Measurements from ENCODE around the gene FOXK1. TPM values are rescaled to one million over a fixed set of nuclear protein-coding genes. Genes with fewer than 3 reads are reported as not detected.

FOXK1 gene
- total RNA-seq, 1 donor from 2014 or later, result 30.2 TPM

GRCh38 chr7:4815609-4816418 lies 133.7 kb downstream of the FOXK1 start:
- DNase-seq (ENCODE audit: low spot score), result no peak

- no peak for DNase-seq (ENCODE audit: low spot score)
Measured at GRCh38 chr7:4816419-4817080, 134.5 kb downstream of the FOXK1 start.

GRCh38 chr7:4817178-4817901 lies 135.2 kb downstream of the FOXK1 start:
- no peak for DNase-seq (ENCODE audit: low spot score)

- no peak for DNase-seq (ENCODE audit: low spot score)
Measured at GRCh38 chr7:4818000-4818794, 136.1 kb downstream of the FOXK1 start.

- DNase-seq (ENCODE audit: low spot score), result no peak
Measured at GRCh38 chr7:4819560-4820404, 137.7 kb downstream of the FOXK1 start.

GRCh38 chr7:4820405-4820966 lies 138.4 kb downstream of the FOXK1 start:
- no peak for DNase-seq (ENCODE audit: low spot score)

Small RNA genes lying within 50 kb of the gene (microRNA-seq; reads per million reads assigned to microRNA genes)
- gene MIR4656 (ENCODE audit: borderline number of aligned reads), result not detected

Other genes with a start within 250 kb of the FOXK1 start
- gene AP5Z1, start 93.3 kb downstream of the FOXK1 start, total RNA-seq, result 37.6 TPM
- 0.22 TPM for gene PAPOLB, start 179.7 kb downstream of the FOXK1 start, total RNA-seq
- 6.1 TPM for gene RADIL, start 201.4 kb downstream of the FOXK1 start, total RNA-seq

Measured in mesenteric fat pad (tissue), 1 donor.